Transverse colon (tissue), 4 donors: ENCODE data around the gene S100A5. TPM values are rescaled to one million over a fixed set of nuclear protein-coding genes. Genes with fewer than 3 reads are reported as not detected.
A peak's percentile ranks its signal among the peaks of the same experiment; 100 is the strongest.

ENCODE experiments used
- DNase-seq: peaks from one replicate; pipeline ENCODE4 v3.0.0-alpha.2; 2019
- H3K27ac ChIP-seq, 4 donors: fragments of 200-600 bp; sonication (generic); 2 replicates each; pipeline ENCODE4 v1.5.1; 2016 to 2018; ENCODE audit warnings: inconsistent platforms in 4 of 4
- H3K27me3 ChIP-seq: fragments of 200-600 bp; sonication (generic); 2 replicates; pipeline ENCODE4 v1.5.1; 2017; ENCODE audit warnings: inconsistent platforms
- H3K36me3 ChIP-seq, 4 donors: fragments of 200-600 bp; sonication (generic); 2 replicates each; pipeline ENCODE4 v1.5.1; 2017 to 2019; ENCODE audit warnings: inconsistent platforms in 4 of 4
- H3K4me1 ChIP-seq, 4 donors: fragments of 200-600 bp; sonication (generic); 2 replicates each; pipeline ENCODE4 v1.5.1; 2017 to 2020; ENCODE audit warnings: inconsistent platforms in 4 of 4
- H3K4me3 ChIP-seq, 4 donors: fragments of 200-600 bp; sonication (generic); 1 replicate in 1 of 4; 2 replicates in 3 of 4; pipeline versions ENCODE4 v1.5.1 to v1.6.1; 2017 to 2019; ENCODE audit warnings: inconsistent platforms in 4 of 4
- H3K9me3 ChIP-seq, 2 donors: fragments of 200-600 bp; sonication (generic); 2 replicates each; pipeline ENCODE4 v1.5.1; 2017 to 2019; ENCODE audit warnings: inconsistent platforms in 2 of 2
- CTCF ChIP-seq, 5 experiments: fragments of 200-600 bp in 3 of 5; fragments of 450-650 bp in 2 of 5; sonication (generic) in 3 of 5; IDR thresholded peaks; 1 replicate in 2 of 5; 2 replicates in 3 of 5; pipeline ENCODE4 v1.5.1; 2016 to 2017; ENCODE audit warnings: antibody characterized with exemption in 5 of 5, inconsistent platforms in 3 of 5, mild to moderate bottlenecking in 2 of 5, moderate library complexity in 1 of 5
- EP300 ChIP-seq: sonication (generic); formaldehyde crosslinking; IDR thresholded peaks from one replicate; pipeline ENCODE4 v1.6.1; 2017; ENCODE audit warnings: antibody characterized with exemption, low read depth
- POLR2A ChIP-seq: fragments of 450-650 bp; IDR thresholded peaks from one replicate; pipeline ENCODE4 v1.6.1; 2016; ENCODE audit warnings: antibody characterized with exemption, mild to moderate bottlenecking, moderate library complexity
- POLR2AphosphoS5 ChIP-seq, 3 donors: sonication (generic); formaldehyde crosslinking; IDR thresholded peaks; one replicate each; pipeline ENCODE4 v1.6.1; 2016; ENCODE audit warnings: antibody characterized with exemption in 3 of 3
- WGBS, 2 donors: methylation state at CpG; one replicate each; pipeline ENCODE4 v1.1.5; 2018; ENCODE audit warnings: low coverage in 1 of 2; 5-methylcytosine and 5-hydroxymethylcytosine counted together
- in situ Hi-C, 4 donors: fragments of 200-750 bp; cut with MboI; loops; one replicate each; pipeline versions ENCODE4 v1.15.0 to v1.15.1; 2017; ENCODE audit warnings: low sequenced_read_pairs in 3 of 4, low pct_ligation_motif_present in 1 of 4, low pct_unique_long_range_greater_than_20kb in 1 of 4
- intact Hi-C: fragments of 100-400 bp; cut with DNase I; formaldehyde crosslinking; loops from one replicate; pipeline ENCODE4 v1.15.1; 2023; ENCODE audit warnings: low total_unique reads
- total RNA-seq, 4 donors: library from RNA; depleted of rRNA; stranded (reverse); fragments of >200 nt; gene quantifications; one replicate each; pipeline ENCODE4 v1.1.0, GENCODE V29; 2016

The S100A5 gene
- total RNA-seq, 4 donors from 2014 or later: not detected

DNA sequence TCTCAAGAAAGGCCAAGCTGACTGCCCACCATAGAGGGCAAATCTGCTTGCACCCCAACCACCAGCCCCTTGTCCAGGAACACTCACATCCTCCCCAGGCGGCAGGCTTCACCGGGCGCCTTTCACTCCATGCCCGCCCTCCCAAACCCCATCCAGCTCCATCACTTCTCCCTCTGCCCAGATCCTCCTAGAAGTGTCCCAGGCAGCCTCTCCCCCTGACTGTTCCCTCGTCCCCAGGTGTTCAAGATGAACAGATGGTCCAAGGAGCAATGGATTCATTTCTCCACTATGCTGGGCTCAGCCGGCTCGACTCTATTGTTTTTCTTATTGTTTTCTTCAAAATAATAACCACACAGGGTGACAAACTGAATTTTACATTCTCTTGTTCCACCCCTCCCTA lies 27.1 kb downstream of the S100A5 start:
- intact Hi-C loops (loop anchor here (5.0 kb wide), 1 partner anchor 54 kb away; the partner anchor contains the start of gene S100A2), in situ Hi-C loops (loop anchor here in 3 of 4 donors (5.0 to 25.0 kb wide), 3 partner anchors 54 to 474 kb away; partner anchors contain the start of genes JTB (in 3 of the 3), RAB13 (in 3 of the 3), RPS27 (in 3 of the 3) and S100A2 (in 2 of the 3))
- H3K27ac ChIP-seq: no peak overlapping the region
- TF ChIP-seq EP300: no peak
- no peak for TF ChIP-seq POLR2A
- no peak for TF ChIP-seq POLR2AphosphoS5 (IDR thresholded peaks at IDR 0.05)
- no peak for TF ChIP-seq CTCF (IDR thresholded peaks at IDR 0.05)
- DNase-seq: no peak
- H3K27me3 ChIP-seq: no peaks in the 10 kb centered on the region
- H3K4me3 ChIP-seq: no peak overlapping the region
- no peaks in the 10 kb centered on the region for H3K9me3 ChIP-seq
- 89 to 90% methylated on average over 6 to 7 of the region's 7 CpGs for WGBS, 2 donors
- no peaks in the 10 kb centered on the region for H3K36me3 ChIP-seq
- H3K4me1 ChIP-seq: peaks cover 10 to 42% (median 18%) of the 10 kb centered on the region in 4 donors

DNA sequence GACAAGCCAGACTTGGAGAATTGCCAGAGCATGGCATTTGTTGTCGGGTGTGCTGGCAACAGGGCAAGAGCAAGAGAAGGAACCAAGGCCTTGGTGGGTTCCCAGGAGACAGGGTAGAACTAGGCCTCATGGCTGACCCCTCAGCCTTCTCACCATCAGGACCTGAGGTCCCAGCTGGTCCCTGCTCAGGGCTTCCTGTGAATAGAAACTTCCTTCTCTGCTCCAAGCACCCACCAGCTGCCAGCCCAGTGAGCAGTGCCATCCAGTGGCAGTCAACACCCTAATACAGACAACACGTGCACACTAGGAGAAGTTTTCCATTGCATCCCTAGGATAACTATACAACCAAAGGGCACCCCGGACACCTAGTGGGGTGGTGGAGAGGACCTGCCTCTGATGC lies 27.7 kb downstream of the S100A5 start:
- Histone ChIP-seq H3K9me3 (no peaks in the 10 kb centered on the region), H3K27me3 (no peaks in the 10 kb centered on the region), H3K4me1 (peaks cover 10 to 43% (median 18%) of the 10 kb centered on the region in 4 donors), H3K4me3 (no peak overlapping the region), H3K36me3 (no peaks in the 10 kb centered on the region), H3K27ac (peak overlapping the region in 1 of 4 donors; percentile 19)
- DNase-seq: no peak
- in situ Hi-C loops: loop anchor here in 3 of 4 donors (5.0 to 25.0 kb wide), 3 partner anchors 54 to 474 kb away; partner anchors contain the start of genes JTB (in 3 of the 3), RAB13 (in 3 of the 3), RPS27 (in 3 of the 3) and S100A2 (in 2 of the 3)
- WGBS, 2 donors: 56% methylated on average over 3 of the region's 3 CpGs; no CpG with 5 or more reads in 1 of the 2 donors
- TF ChIP-seq POLR2A (no peak), POLR2AphosphoS5 (IDR thresholded peaks at IDR 0.05) (no peak), CTCF (IDR thresholded peaks at IDR 0.05) (no peak), EP300 (no peak)
- intact Hi-C loops: loop anchor here (5.0 kb wide), 1 partner anchor 54 kb away; the partner anchor contains the start of gene S100A2

GRCh38 chr1:153510984-153511410 lies 29.7 kb downstream of the S100A5 start:
- in situ Hi-C loops: loop anchor here in 3 of 4 donors (5.0 to 25.0 kb wide), 3 partner anchors 56 to 476 kb away; partner anchors contain the start of genes JTB (in 3 of the 3), RAB13 (in 3 of the 3), RPS27 (in 3 of the 3) and S100A2 (in 2 of the 3)
- 0% methylated on average over 7 of the region's 7 CpGs; no CpG with 5 or more reads in 1 of the 2 donors for WGBS, 2 donors
- peak; percentile 85 to 95 (median 91) for TF ChIP-seq CTCF (IDR thresholded peaks at IDR 0.05)
- TF ChIP-seq EP300: no peak

DNA sequence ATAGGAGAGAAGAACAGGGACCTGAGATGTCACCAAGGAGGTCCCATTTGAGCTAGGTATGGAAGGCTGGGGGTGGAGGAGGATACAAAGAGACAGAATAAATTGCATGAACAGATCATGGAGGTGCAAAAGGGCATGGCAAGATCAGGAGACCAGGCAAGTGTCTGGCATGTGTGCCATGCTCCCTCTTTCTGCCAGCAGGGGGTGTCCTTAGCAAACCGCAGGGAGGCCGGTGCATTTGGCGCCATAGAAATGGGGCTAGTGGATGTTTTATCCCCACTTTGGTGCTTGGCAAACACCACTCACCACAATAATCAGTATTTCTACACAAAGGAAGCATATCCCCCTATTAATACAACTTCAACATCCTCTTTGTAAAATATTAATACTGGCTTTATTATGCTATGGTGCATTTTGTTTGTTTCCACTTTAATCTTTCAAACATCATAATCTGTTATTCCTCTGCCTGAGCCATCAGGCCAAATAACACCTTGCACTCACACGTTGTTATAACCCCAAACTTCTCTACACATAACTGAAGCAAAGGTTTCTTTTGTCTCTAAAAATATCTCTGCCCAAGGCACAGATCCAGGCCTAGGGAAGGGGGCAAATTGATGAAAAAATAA lies 30.9 kb downstream of the S100A5 start:
- no peaks in the 10 kb centered on the region for H3K9me3 ChIP-seq
- peak; percentile 77 for DNase-seq
- TF ChIP-seq POLR2A (no peak), CTCF (IDR thresholded peaks at IDR 0.05) (peak; percentile 60 to 82 (median 68))
- H3K4me1 ChIP-seq: peaks cover 2 to 32% (median 10%) of the 10 kb centered on the region in 4 donors
- no peak overlapping the region for H3K4me3 ChIP-seq
- H3K36me3 ChIP-seq: no peaks in the 10 kb centered on the region
- no peaks in the 10 kb centered on the region for H3K27me3 ChIP-seq
- in situ Hi-C loops (loop anchor here in 3 of 4 donors (5.0 to 25.0 kb wide), 4 partner anchors 57 to 477 kb away; partner anchors contain the start of genes JTB (in 3 of the 3), RAB13 (in 3 of the 3), RPS27 (in 3 of the 3) and S100A2 (in 2 of the 3)), intact Hi-C loops (loop anchor here (5.0 kb wide), 1 partner anchor 57 kb away; the partner anchor contains the start of gene S100A2)
- no peak overlapping the region for H3K27ac ChIP-seq
- 40 to 56% methylated on average over 4 of the region's 4 CpGs for WGBS, 2 donors

More at GRCh38 chr1:153510984-153511410, 29.7 kb downstream of the S100A5 start:
- intact Hi-C loops: loop anchor here (5.0 kb wide), 1 partner anchor 56 kb away; the partner anchor contains the start of gene S100A2
- Histone ChIP-seq H3K4me1 (peaks cover 10 to 43% (median 13%) of the 10 kb centered on the region in 4 donors), H3K27ac (peak overlapping the region in 1 of 4 donors; percentile 8), H3K36me3 (no peaks in the 10 kb centered on the region), H3K4me3 (no peak overlapping the region), H3K9me3 (no peaks in the 10 kb centered on the region), H3K27me3 (no peaks in the 10 kb centered on the region)
- DNase-seq: peak; percentile 89
